Uterus (tissue), 2 donors: ENCODE data around the gene CPSF4L.

Experiments
- POLR2A ChIP-seq, 2 donors: fragments of 450-650 bp; IDR thresholded peaks; one replicate each; pipeline ENCODE4 v1.6.1; 2016; ENCODE audit warnings: antibody characterized with exemption in 2 of 2, mild to moderate bottlenecking in 1 of 2, moderate library complexity in 1 of 2
- TF ChIP-seq, protein P1 (sequence below), 4 experiments: fragments of 200-600 bp in 2 of 4; fragments of 450-650 bp in 2 of 4; sonication (generic) in 2 of 4; IDR thresholded peaks; one replicate each; pipeline ENCODE4 v1.5.1; 2016 to 2019; ENCODE audit warnings: antibody characterized with exemption in 4 of 4, mild to moderate bottlenecking in 2 of 4, moderate library complexity in 1 of 4

DNA sequence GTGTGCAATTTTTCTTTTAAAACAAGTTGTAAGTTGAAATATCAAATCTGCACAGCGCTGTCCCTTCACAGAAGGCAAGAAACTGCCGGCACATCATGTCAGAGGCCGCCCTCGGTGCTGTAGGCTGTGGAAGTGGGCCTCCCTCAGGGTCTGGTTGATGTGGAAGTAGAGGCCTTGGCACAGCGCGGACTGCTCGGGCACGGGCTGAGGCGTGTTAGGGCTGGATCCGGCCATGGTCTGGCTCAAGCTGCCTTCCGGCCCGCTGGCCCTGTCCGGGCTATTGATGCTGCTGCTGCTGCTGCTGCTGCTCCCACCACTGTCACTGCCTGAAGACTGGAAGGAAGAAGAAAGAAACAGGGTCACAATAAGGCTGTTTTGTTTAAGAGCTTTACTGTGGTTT, 52.2 kb downstream of the CPSF4L start:
- TF ChIP-seq, protein P1, sequence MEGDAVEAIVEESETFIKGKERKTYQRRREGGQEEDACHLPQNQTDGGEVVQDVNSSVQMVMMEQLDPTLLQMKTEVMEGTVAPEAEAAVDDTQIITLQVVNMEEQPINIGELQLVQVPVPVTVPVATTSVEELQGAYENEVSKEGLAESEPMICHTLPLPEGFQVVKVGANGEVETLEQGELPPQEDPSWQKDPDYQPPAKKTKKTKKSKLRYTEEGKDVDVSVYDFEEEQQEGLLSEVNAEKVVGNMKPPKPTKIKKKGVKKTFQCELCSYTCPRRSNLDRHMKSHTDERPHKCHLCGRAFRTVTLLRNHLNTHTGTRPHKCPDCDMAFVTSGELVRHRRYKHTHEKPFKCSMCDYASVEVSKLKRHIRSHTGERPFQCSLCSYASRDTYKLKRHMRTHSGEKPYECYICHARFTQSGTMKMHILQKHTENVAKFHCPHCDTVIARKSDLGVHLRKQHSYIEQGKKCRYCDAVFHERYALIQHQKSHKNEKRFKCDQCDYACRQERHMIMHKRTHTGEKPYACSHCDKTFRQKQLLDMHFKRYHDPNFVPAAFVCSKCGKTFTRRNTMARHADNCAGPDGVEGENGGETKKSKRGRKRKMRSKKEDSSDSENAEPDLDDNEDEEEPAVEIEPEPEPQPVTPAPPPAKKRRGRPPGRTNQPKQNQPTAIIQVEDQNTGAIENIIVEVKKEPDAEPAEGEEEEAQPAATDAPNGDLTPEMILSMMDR (IDR thresholded peaks at IDR 0.05): no peak
- no peak for TF ChIP-seq POLR2A (IDR thresholded peaks at IDR 0.05)
